DMS79 (cell line): ENCODE results near the gene SYNDIG1.

Source experiments
- DNase-seq: peaks from one replicate; lab custom pipeline; 2025; lab: John Stamatoyannopoulos, UW

The SYNDIG1 gene

GRCh38 chr20:24473435-24474223 is 4.2 kb downstream of the SYNDIG1 start:
- no peak for DNase-seq

- no peak for DNase-seq
These were observed 8.6 kb downstream of the SYNDIG1 start for GRCh38 chr20:24477831-24478547.

- DNase-seq, result no peak
These were observed 9.2 kb downstream of the SYNDIG1 start for GRCh38 chr20:24478584-24478983.

GRCh38 chr20:24479106-24479505 is 9.7 kb downstream of the SYNDIG1 start:
- DNase-seq, result no peak

GRCh38 chr20:24479595-24479994 is 10.2 kb downstream of the SYNDIG1 start:
- no peak for DNase-seq

GRCh38 chr20:24480509-24480908 is 11.1 kb downstream of the SYNDIG1 start:
- DNase-seq, result no peak

GRCh38 chr20:24481173-24481572 is 11.7 kb downstream of the SYNDIG1 start:
- no peak for DNase-seq

- DNase-seq, result no peak
These were observed 14.1 kb downstream of the SYNDIG1 start for GRCh38 chr20:24483435-24484080.

GRCh38 chr20:24484081-24484450 is 14.6 kb downstream of the SYNDIG1 start:
- DNase-seq, result no peak

GRCh38 chr20:24485981-24486380 is 16.6 kb downstream of the SYNDIG1 start:
- no peak for DNase-seq

GRCh38 chr20:24487240-24487639 is 17.8 kb downstream of the SYNDIG1 start:
- DNase-seq, result no peak

GRCh38 chr20:24487648-24488047 is 18.2 kb downstream of the SYNDIG1 start:
- DNase-seq, result no peak

- no peak for DNase-seq
These were observed 18.8 kb downstream of the SYNDIG1 start for GRCh38 chr20:24488064-24488799.

GRCh38 chr20:24488800-24489175 is 19.4 kb downstream of the SYNDIG1 start:
- DNase-seq, result no peak

GRCh38 chr20:24489193-24489592 is 19.8 kb downstream of the SYNDIG1 start:
- no peak for DNase-seq

GRCh38 chr20:24489631-24490260 is 20.3 kb downstream of the SYNDIG1 start:
- DNase-seq, result no peak

GRCh38 chr20:24490598-24490997 is 21.2 kb downstream of the SYNDIG1 start:
- no peak for DNase-seq

- DNase-seq, result no peak
These were observed 21.8 kb downstream of the SYNDIG1 start for GRCh38 chr20:24491041-24491756.

GRCh38 chr20:24492031-24492607 is 22.7 kb downstream of the SYNDIG1 start:
- no peak for DNase-seq

GRCh38 chr20:24492698-24493097 is 23.3 kb downstream of the SYNDIG1 start:
- no peak for DNase-seq

- no peak for DNase-seq
These were observed 23.8 kb downstream of the SYNDIG1 start for GRCh38 chr20:24493181-24493580.
